SK-N-SH (cell line): ENCODE data around the gene PLXNA4. TPM values are rescaled to one million over a fixed set of nuclear protein-coding genes. Genes with fewer than 3 reads are reported as not detected.

ENCODE experiments used
- CTCF ChIA-PET: fragments of 300-600, 350-600 bp; formaldehyde crosslinking; extraction: SDS; loops from one replicate; lab custom pipeline; 2021; lab: Yijun Ruan, JAX
- POLR2A ChIA-PET: fragments of 350-600 bp; sonication (Branson Sonifier 250); formaldehyde crosslinking; extraction: SDS; loops from one replicate; lab custom pipeline; 2020; ENCODE audit warnings: antibody characterized with exemption, inconsistent platforms; lab: Yijun Ruan, JAX
- DNase-seq: peaks from one replicate; pipeline ENCODE4 v3.0.0; 2012
- H2AFZ ChIP-seq: fragments of 200-600 bp; sonication (generic); 2 replicates; pipeline ENCODE4 v1.8.1; 2016; ENCODE audit warnings: antibody characterized with exemption, mild to moderate bottlenecking, low read depth
- H3F3A ChIP-seq: fragments of 200-600 bp; sonication (generic); replicated peaks from 2 replicates; pipeline ENCODE3; 2016; ENCODE audit warnings: antibody characterized with exemption, mild to moderate bottlenecking; ENCODE audit not compliant: insufficient read depth
- H3K27ac ChIP-seq, 2 experiments: fragments of 200-500 bp in 1 of 2; fragments of 200-600 bp in 1 of 2; sonication (Bioruptor generic) in 1 of 2; sonication (generic), shearing (Covaris generic) in 1 of 2; 2 replicates each; pipeline versions ENCODE4 v1.5.1 to v1.6.1; 2014 to 2016; ENCODE audit warnings: low read depth in 2 of 2, inconsistent platforms in 1 of 2, low read length in 1 of 2, mild to moderate bottlenecking in 1 of 2, mixed read lengths in 1 of 2
- H3K27me3 ChIP-seq: fragments of 200-600 bp; sonication (generic), shearing (Covaris generic); 2 replicates; pipeline ENCODE4 v1.6.1; 2016; ENCODE audit warnings: mixed run types; ENCODE audit not compliant: insufficient read depth
- H3K36me3 ChIP-seq, 2 experiments: fragments of 200-500 bp in 1 of 2; fragments of 200-600 bp in 1 of 2; sonication (Bioruptor generic) in 1 of 2; sonication (generic) in 1 of 2; replicated peaks in 1 of 2; 2 replicates each; pipeline versions ENCODE3 to v1.5.1; 2014 to 2016; ENCODE audit warnings: low read length in 1 of 2, mild to moderate bottlenecking in 1 of 2; ENCODE audit not compliant: insufficient read depth in 2 of 2, control insufficient read depth in 1 of 2
- H3K4me1 ChIP-seq, 2 experiments: fragments of 200-500 bp in 1 of 2; fragments of 200-600 bp in 1 of 2; sonication (Bioruptor generic) in 1 of 2; sonication (generic), shearing (Covaris generic) in 1 of 2; 2 replicates each; pipeline versions ENCODE4 v1.5.1 to v1.6.1; 2014 to 2016; ENCODE audit warnings: low read depth in 1 of 2, low read length in 1 of 2, mixed run types in 1 of 2; ENCODE audit not compliant: insufficient read depth in 2 of 2, control insufficient read depth in 1 of 2
- H3K4me2 ChIP-seq: fragments of 200-600 bp; sonication (generic), shearing (Covaris generic); 2 replicates; pipeline ENCODE4 v1.6.1; 2017; ENCODE audit warnings: mixed run types
- H3K4me3 ChIP-seq, 2 experiments: fragments of 200-500 bp in 1 of 2; fragments of 200-600 bp in 1 of 2; sonication (Bioruptor generic) in 1 of 2; sonication (generic), shearing (Covaris generic) in 1 of 2; 2 replicates each; pipeline versions ENCODE4 v1.5.1 to v1.8.1; 2014 to 2016; ENCODE audit warnings: low read depth in 2 of 2, inconsistent platforms in 1 of 2, low read length in 1 of 2, mild to moderate bottlenecking in 1 of 2, mixed read lengths in 1 of 2, moderate library complexity in 1 of 2
- H3K79me2 ChIP-seq: fragments of 200-600 bp; sonication (generic); 2 replicates; pipeline ENCODE4 v1.8.1; 2017; ENCODE audit warnings: mild to moderate bottlenecking; ENCODE audit not compliant: insufficient read depth
- H3K9ac ChIP-seq: fragments of 200-600 bp; sonication (generic); 2 replicates; pipeline ENCODE4 v1.6.1; 2017; ENCODE audit warnings: mixed run types
- H3K9me2 ChIP-seq: fragments of 200-600 bp; sonication (generic); 2 replicates; pipeline ENCODE4 v1.6.1; 2017; ENCODE audit warnings: mixed run types
- H3K9me3 ChIP-seq: fragments of 200-600 bp; sonication (generic); 2 replicates; pipeline ENCODE4 v1.6.1; 2017; ENCODE audit warnings: mixed run types, mild to moderate bottlenecking, moderate library complexity
- H4K20me1 ChIP-seq: fragments of 200-600 bp; sonication (generic); 2 replicates; pipeline ENCODE4 v1.6.1; 2017; ENCODE audit warnings: mild to moderate bottlenecking, mixed run types; ENCODE audit not compliant: insufficient read depth
- ELF1 ChIP-seq: IDR thresholded peaks from 2 replicates; pipeline ENCODE4 v1.4.0; 2012
- EP300 ChIP-seq, 2 experiments: IDR thresholded peaks; 2 replicates each; pipeline versions ENCODE4 v1.4.0 to v1.6.1; 2012; ENCODE audit warnings: borderline replicate concordance in 1 of 2, low read depth in 1 of 2, low read length in 1 of 2
- EZH2phosphoT487 ChIP-seq: fragments of 200-600 bp; sonication (generic); IDR thresholded peaks from 2 replicates; pipeline ENCODE4 v1.6.1; 2017; ENCODE audit warnings: low read depth, mixed run types, mild to moderate bottlenecking, antibody characterized with exemption, moderate library complexity, borderline replicate concordance
- FOSL2 ChIP-seq: IDR thresholded peaks from 2 replicates; pipeline ENCODE4 v1.4.0; 2012; ENCODE audit warnings: low read depth, mild to moderate bottlenecking, moderate library complexity, borderline replicate concordance
- FOXJ3 ChIP-seq: sonication (generic); formaldehyde crosslinking; IDR thresholded peaks from 2 replicates; pipeline ENCODE4 v1.5.1; 2020; ENCODE audit warnings: mild to moderate bottlenecking, missing genetic modification reagents
- FOXM1 ChIP-seq: IDR thresholded peaks from 2 replicates; pipeline ENCODE4 v1.4.0; 2012; ENCODE audit warnings: low read depth, mild to moderate bottlenecking
- JUND ChIP-seq: IDR thresholded peaks from 2 replicates; pipeline ENCODE4 v1.4.0; 2012
- MAX ChIP-seq: IDR thresholded peaks from 2 replicates; pipeline ENCODE4 v1.4.0; 2012; ENCODE audit warnings: low read depth
- MEF2A ChIP-seq: IDR thresholded peaks from 2 replicates; pipeline ENCODE4 v1.4.0; 2012; ENCODE audit warnings: low read depth, borderline replicate concordance
- MXI1 ChIP-seq: IDR thresholded peaks from 2 replicates; pipeline ENCODE4 v1.6.1; 2012; ENCODE audit warnings: mild to moderate bottlenecking, low read depth, low read length, improper control_type of control experiment
- NFIC ChIP-seq: IDR thresholded peaks from 2 replicates; pipeline ENCODE4 v1.4.0; 2012; ENCODE audit warnings: borderline replicate concordance
- RCOR1 ChIP-seq: fragments of 150-350 bp; IDR thresholded peaks from 2 replicates; pipeline ENCODE4 v1.6.1; 2017; ENCODE audit warnings: antibody characterized with exemption, low read length
- REST ChIP-seq: IDR thresholded peaks from 2 replicates; pipeline ENCODE4 v1.6.1; 2012; ENCODE audit warnings: mild to moderate bottlenecking, low read depth, low read length, moderate library complexity
- RXRA ChIP-seq: IDR thresholded peaks from 2 replicates; pipeline ENCODE4 v1.4.0; 2012; ENCODE audit warnings: low read depth, mild to moderate bottlenecking, borderline replicate concordance
- TCF12 ChIP-seq: IDR thresholded peaks from 2 replicates; pipeline ENCODE4 v1.4.0; 2012
- ZBTB33 ChIP-seq: IDR thresholded peaks from 2 replicates; pipeline ENCODE4 v1.4.0; 2012; ENCODE audit warnings: low read depth, borderline replicate concordance
- WGBS: methylation state at CpG from one replicate; pipeline ENCODE4 v1.1.6; 2017; ENCODE audit warnings: low lambda C conversion rate; 5-methylcytosine and 5-hydroxymethylcytosine counted together
- polyA plus RNA-seq, 3 experiments: library from polyadenylated mRNA; depleted of rRNA; stranded (reverse); fragments of >200 nt; gene quantifications; 2 replicates each; pipeline ENCODE4 v1.2.3, GENCODE V29; 2012

Gene PLXNA4
- polyA plus RNA-seq, 1 of the 3 experiments (the other 2 are of a cell fraction): 2.4 TPM

- POLR2A ChIA-PET: no interaction called here
- 86% methylated on average over 3 of the region's 3 CpGs for WGBS
- Histone ChIP-seq H3K4me2 (no peak overlapping the region; the same call in 1 of the 2 replicates), H3K9ac (no peak overlapping the region), H4K20me1 (no peaks in the 10 kb centered on the region), H3K4me1 (peaks cover 5 to 23% of the 10 kb centered on the region in 2 experiments; a peak in 3 of 4 replicates), H3K27ac (peak overlapping the region in 1 of 2 experiments; percentile 14; a peak in 1 of 4 replicates), H3K27me3 (no peaks in the 10 kb centered on the region), H3K4me3 (no peak overlapping the region), H2AFZ (no peak overlapping the region), H3K79me2 (no peaks in the 10 kb centered on the region), H3K9me3 (no peaks in the 10 kb centered on the region), H3K9me2 (no peaks in the 10 kb centered on the region), H3K36me3 (peaks cover 0 to 2% of the 10 kb centered on the region in 2 experiments), H3F3A (peaks cover 14% of the 10 kb centered on the region)
- CTCF ChIA-PET: no interaction called here
- no peak for DNase-seq
- TF ChIP-seq EZH2phosphoT487: no peak
These were observed 435.2 kb downstream of the PLXNA4 start for GRCh38 chr7:132141109-132141508.

GRCh38 chr7:132140341-132140740, 435.9 kb downstream of the PLXNA4 start:
- TF ChIP-seq FOSL2 (no peak), FOXJ3 (CRISPR knock-in tag) (no peak), FOXM1 (no peak), RXRA (no peak), TCF12 (no peak), JUND (no peak), NFIC (no peak), MXI1 (no peak), RCOR1 (no peak), ZBTB33 (no peak), EP300 (IDR thresholded peaks at IDR 0.05; ENCODE audit: borderline replicate concordance in 1 of 2, low read depth in 1 of 2, low read length in 1 of 2) (no peak), MAX (no peak), REST (no peak), ELF1 (no peak), MEF2A (no peak)
- Histone ChIP-seq H3K27ac (no peak overlapping the region), H3K36me3 (peaks cover 0 to 2% of the 10 kb centered on the region in 2 experiments), H4K20me1 (no peaks in the 10 kb centered on the region), H3K27me3 (no peaks in the 10 kb centered on the region), H3K4me2 (peak overlapping the region; percentile 12; the same call in 1 of the 2 replicates), H3K4me1 (peaks cover 5 to 23% of the 10 kb centered on the region in 2 experiments; a peak in 3 of 4 replicates), H3K4me3 (no peak overlapping the region), H3K79me2 (no peaks in the 10 kb centered on the region), H3K9me2 (no peaks in the 10 kb centered on the region), H3K9ac (no peak overlapping the region), H3F3A (peaks cover 9% of the 10 kb centered on the region), H3K9me3 (no peaks in the 10 kb centered on the region), H2AFZ (no peak overlapping the region)
- CTCF ChIA-PET: interaction anchor here (1.1 to 1.8 kb wide), 4 partner anchors 15 to 195 kb away, joined by 3 to 12 read pairs (median 4); no protein-coding TSS in a partner anchor
- DNase-seq: no peak
- 100% methylated on average over 5 of the region's 5 CpGs for WGBS
- POLR2A ChIA-PET: interaction anchor here (0.9 kb wide), 1 partner anchor 26 kb away, joined by 3 read pairs; no protein-coding TSS in a partner anchor
